Fibroblast of villous mesenchyme (primary cell): Measurements from ENCODE around the gene RNF121. TPM values are rescaled to one million over a fixed set of nuclear protein-coding genes. Genes with fewer than 3 reads are reported as not detected.

Experiments
- DNase-seq: peaks from one replicate; pipeline ENCODE4 v3.0.0-alpha.2; 2010; ENCODE audit warnings: low read depth
- H3K4me3 ChIP-seq: 2 replicates; pipeline ENCODE4 v1.5.1; 2011; ENCODE audit warnings: low read depth, mild to moderate bottlenecking, low read length
- CTCF ChIP-seq: IDR thresholded peaks from 2 replicates; pipeline ENCODE4 v1.5.1; 2012; ENCODE audit warnings: low read depth, mild to moderate bottlenecking, low read length; ENCODE audit not compliant: insufficient read depth
- total RNA-seq: library from RNA; depleted of rRNA; stranded (reverse); fragments of >200 nt; gene quantifications from 2 replicates; pipeline ENCODE4 v1.2.3, GENCODE V29; 2012

Gene RNF121
- total RNA-seq, 1 donor, result 27.2 TPM

- peak; percentile 39 for DNase-seq
- no peak overlapping the region for H3K4me3 ChIP-seq
- no peak for TF ChIP-seq CTCF
Measured at GRCh38 chr11:71913756-71914526, 14.9 kb upstream of the RNF121 start.

GRCh38 chr11:71914617-71915189 is 14.1 kb upstream of the RNF121 start:
- no peak for DNase-seq
- no peak overlapping the region for H3K4me3 ChIP-seq
- no peak for TF ChIP-seq CTCF

- no peak for TF ChIP-seq CTCF
- no peak overlapping the region for H3K4me3 ChIP-seq
- no peak for DNase-seq
Measured at GRCh38 chr11:71917646-71918140, 11.2 kb upstream of the RNF121 start.

GRCh38 chr11:71927820-71928736 is 768 bp upstream of the RNF121 start, which contains the start of gene XNDC1N:
Gene XNDC1N (minus strand): TSS chr11:71928594. CDS start chr11:71923353, 5,241 bp downstream.
- H3K4me3 ChIP-seq, result peak within 1 kb of the TSS; percentile 100
- DNase-seq, result peak; percentile 90
- TF ChIP-seq CTCF, result no peak

- peak overlapping the region; percentile 100 for H3K4me3 ChIP-seq
- no peak for DNase-seq
- TF ChIP-seq CTCF, result no peak
Measured at GRCh38 chr11:71929491-71929890, 645 bp downstream of the RNF121 start.

GRCh38 chr11:71930556-71931244 is 1.9 kb downstream of the RNF121 start:
- no peak for TF ChIP-seq CTCF
- no peak overlapping the region for H3K4me3 ChIP-seq
- no peak for DNase-seq
